A549 (cell line): Measurements from ENCODE around the gene SLC43A1. TPM values are rescaled to one million over a fixed set of nuclear protein-coding genes. Genes with fewer than 3 reads are reported as not detected.
A peak's percentile ranks its signal among the peaks of the same experiment; 100 is the strongest.

Source experiments
- ATAC-seq, 2 experiments: fragments of 200-7000 bp in 1 of 2; fragments of >200 bp in 1 of 2; cut with Nextera tagmentation in 1 of 2; cut with Tn5 transposase in 1 of 2; 3 replicates each; pipeline versions ENCODE4 v1.8.0 to v1.9.1; 2018 to 2020; ENCODE audit warnings: mild to moderate bottlenecking in 1 of 2, moderate library complexity in 1 of 2
- CTCF ChIA-PET: fragments of 300-600 bp; sonication (Branson Sonifier 250); formaldehyde crosslinking; extraction: SDS; loops from one replicate; lab custom pipeline; 2021; ENCODE audit warnings: antibody characterized with exemption, inconsistent platforms; lab: Yijun Ruan, JAX
- POLR2A ChIA-PET: fragments of 350-600 bp; formaldehyde crosslinking; extraction: SDS; loops from one replicate; lab custom pipeline; 2021; ENCODE audit warnings: antibody characterized with exemption, inconsistent platforms; lab: Yijun Ruan, JAX
- DNase-seq, 2 experiments: peaks; one replicate each; pipeline versions ENCODE4 v3.0.0 to v3.0.0-alpha.2; 2011 to 2016; ENCODE audit warnings: low read depth in 1 of 2, low spot score in 1 of 2
- FAIRE-seq: peaks from 2 replicates; lab custom pipeline; 2011; peaks lifted over from hg19 to GRCh38; lab: Jason Lieb, UNC
- H3K27ac ChIP-seq, 2 experiments: fragments of >200 bp; sonication (Bioruptor Twin); formaldehyde crosslinking; 3 replicates each; pipeline ENCODE4 v1.5.1; 2016 to 2017
- H3K4me1 ChIP-seq: fragments of >200 bp; sonication (Bioruptor Twin); formaldehyde crosslinking; 3 replicates; pipeline ENCODE4 v1.6.1; 2016
- H3K4me2 ChIP-seq: fragments of >200 bp; sonication (Bioruptor Twin); formaldehyde crosslinking; 3 replicates; pipeline ENCODE4 v1.6.1; 2016
- H3K4me3 ChIP-seq: fragments of >200 bp; sonication (Bioruptor Twin); formaldehyde crosslinking; 3 replicates; pipeline ENCODE4 v1.5.1; 2016
- H3K9me3 ChIP-seq: fragments of >200 bp; sonication (Bioruptor Twin); formaldehyde crosslinking; 3 replicates; pipeline ENCODE4 v1.6.1; 2016
- EHMT2 ChIP-seq: fragments of 200-600 bp; sonication (generic); IDR thresholded peaks from 2 replicates; pipeline ENCODE4 v1.6.1; 2016; ENCODE audit warnings: antibody characterized with exemption, low read depth, mild to moderate bottlenecking, moderate library complexity
- FOSL2 ChIP-seq, 2 experiments: fragments of 450-650 bp in 1 of 2; fragments of >200 bp in 1 of 2; sonication (Bioruptor Twin) in 1 of 2; formaldehyde crosslinking; IDR thresholded peaks; 2 replicates each; pipeline versions ENCODE4 v1.5.0 to v1.6.1; 2016 to 2020; ENCODE audit warnings: mild to moderate bottlenecking in 1 of 2, moderate library complexity in 1 of 2
- HDAC2 ChIP-seq: fragments of 200-600 bp; sonication (generic); IDR thresholded peaks from 2 replicates; pipeline ENCODE4 v1.6.1; 2016
- HOXB13 ChIP-seq: fragments of 250-450 bp; sonication (Bioruptor Pico); IDR thresholded peaks from 2 replicates; pipeline ENCODE4 v1.5.0; 2020; ENCODE audit warnings: low read depth, mild to moderate bottlenecking, moderate library complexity
- MAFK ChIP-seq: fragments of 450-650 bp; IDR thresholded peaks from 2 replicates; pipeline ENCODE4 v1.6.1; 2014; ENCODE audit not compliant: partially characterized antibody
- MAX ChIP-seq: IDR thresholded peaks from 2 replicates; pipeline ENCODE4 v1.6.1; 2012
- NPAS2 ChIP-seq: fragments of 250-450 bp; sonication (Bioruptor Pico); IDR thresholded peaks from 2 replicates; pipeline ENCODE4 v1.8.0; 2022; ENCODE audit warnings: mild to moderate bottlenecking, moderate library complexity, borderline replicate concordance
- PBX3 ChIP-seq: IDR thresholded peaks from 2 replicates; pipeline ENCODE4 v1.6.1; 2012
- PHF8 ChIP-seq: fragments of 200-600 bp; sonication (generic); IDR thresholded peaks from 2 replicates; pipeline ENCODE4 v1.6.1; 2016; ENCODE audit warnings: low read depth, mild to moderate bottlenecking, antibody characterized with exemption, moderate library complexity, borderline replicate concordance
- REST ChIP-seq: fragments of 200-600 bp; sonication (generic); IDR thresholded peaks from 2 replicates; pipeline ENCODE4 v1.6.1; 2016; ENCODE audit warnings: antibody characterized with exemption, mild to moderate bottlenecking, moderate library complexity
- USF2 ChIP-seq: fragments of 450-650 bp; IDR thresholded peaks from 2 replicates; pipeline ENCODE4 v1.6.1; 2014; ENCODE audit warnings: antibody characterized with exemption
- ZNF302 ChIP-seq: fragments of 250-450 bp; sonication (Bioruptor Pico); IDR thresholded peaks from 2 replicates; pipeline ENCODE4 v1.9.0; 2021; ENCODE audit warnings: inconsistent platforms, mild to moderate bottlenecking, moderate library complexity
- WGBS: methylation state at CpG from one replicate; pipeline ENCODE4 v1.1.6; 2017; ENCODE audit errors: missing lambda C conversion rate; 5-methylcytosine and 5-hydroxymethylcytosine counted together
- polyA plus RNA-seq, 4 experiments: library from polyadenylated mRNA; depleted of rRNA in 3 of 4; stranded (reverse); fragments of >200 nt; fragmentation: RNase III in 1 of 4; extraction: RNeasy Plus Mini Kit Qiagen cat#74134 plus additional on column Dnase treatment in 1 of 4; gene quantifications; 2 replicates in 3 of 4; 3 replicates in 1 of 4; pipeline ENCODE4 v1.2.3, GENCODE V29; 2011 to 2017

Gene SLC43A1
- polyA plus RNA-seq, 2 of the 4 experiments (the other 2 are of a cell fraction) = 1.0 to 4.6 TPM

GRCh38 chr11:57439786-57440185 is 75.7 kb downstream of the SLC43A1 start:
- H3K4me2 ChIP-seq = no peak overlapping the region
- ChIA-PET POLR2A (no interaction called here), CTCF (interaction anchor here (0.9 to 12.7 kb wide), 4 partner anchors 12 to 54 kb away, joined by 3 to 121 read pairs (median 4); partner anchors contain the start of genes RTN4RL2 and SLC43A3)
- DNase-seq = no peak
- H3K4me3 ChIP-seq = no peak overlapping the region
- TF ChIP-seq ZNF302 (CRISPR knock-in tag) (no peak), NPAS2 (CRISPR knock-in tag) (no peak), EHMT2 (no peak)
- no peak for ATAC-seq
- no peaks in the 10 kb centered on the region; the same call in 2 of the 3 replicates for H3K9me3 ChIP-seq
- 82% methylated on average over 6 of the region's 6 CpGs for WGBS
- H3K27ac ChIP-seq = peak overlapping the region; percentile 26 to 80; a peak in 5 of 6 replicates
- no peak for FAIRE-seq
- peaks cover 52% of the 10 kb centered on the region for H3K4me1 ChIP-seq

GRCh38 chr11:57438345-57439285 is 76.9 kb downstream of the SLC43A1 start:
- POLR2A ChIA-PET = interaction anchor here (0.7 kb wide), 1 partner anchor 353 kb away, joined by 3 read pairs; no protein-coding TSS in a partner anchor
- CTCF ChIA-PET = interaction anchor here (0.9 to 1.5 kb wide), 3 partner anchors 20 to 44 kb away, joined by 3 to 8 read pairs (median 5); no protein-coding TSS in a partner anchor
- no peak for FAIRE-seq
- TF ChIP-seq HOXB13 (CRISPR knock-in tag) (no peak), MAFK (peak; percentile 45), PHF8 (no peak), HDAC2 (no peak), MAX (no peak), REST (no peak), PBX3 (no peak)
- DNase-seq = no peak
- H3K4me3 ChIP-seq = no peak overlapping the region
- peaks cover 50% of the 10 kb centered on the region for H3K4me1 ChIP-seq
- H3K9me3 ChIP-seq = no peaks in the 10 kb centered on the region; the same call in 2 of the 3 replicates
- 79% methylated on average over 12 of the region's 12 CpGs for WGBS
- peak overlapping the region; percentile 23 to 80; a peak in 5 of 6 replicates for H3K27ac ChIP-seq
- ATAC-seq = no peak
- H3K4me2 ChIP-seq = no peak overlapping the region

- WGBS = 77% methylated on average over 7 of the region's 7 CpGs
- CTCF ChIA-PET = interaction anchor here (0.8 to 2.5 kb wide), 7 partner anchors 8 to 91 kb away, joined by 3 to 21 read pairs (median 5); partner anchors contain the start of gene RTN4RL2
- Histone ChIP-seq H3K4me2 (no peak overlapping the region), H3K4me3 (no peak overlapping the region), H3K9me3 (no peaks in the 10 kb centered on the region), H3K27ac (peak overlapping the region; percentile 41 to 80; a peak in 5 of 6 replicates), H3K4me1 (peaks cover 36% of the 10 kb centered on the region)
- POLR2A ChIA-PET = interaction anchor here (0.6 kb wide), 1 partner anchor 13 kb away, joined by 3 read pairs; no protein-coding TSS in a partner anchor
- ATAC-seq = no peak
- DNase-seq = no peak
- TF ChIP-seq FOSL2 (IDR thresholded peaks at IDR 0.05) = no peak
- TF ChIP-seq FOSL2 (CRISPR knock-in tag; IDR thresholded peaks at IDR 0.05) = peak; percentile 60; the same call in 1 of the 2 replicates
- TF ChIP-seq USF2 = no peak
- no peak for FAIRE-seq
Observed at GRCh38 chr11:57436031-57436430, 79.5 kb downstream of the SLC43A1 start.
